ENCODE data around the gene FAM83F. TPM values are rescaled to one million over a fixed set of nuclear protein-coding genes. Genes with fewer than 3 reads are reported as not detected.

Gene FAM83F
- total RNA-seq, 4 donors from 2014 or later = 32.4 to 52.9 (median 41.2) TPM

- no peak for DNase-seq (ENCODE audit: low spot score in 2 of 2)
- no peak overlapping the region for H3K4me3 ChIP-seq (ENCODE audit: low read depth, poor library complexity, severe bottlenecking)
- 77 to 85% methylated on average over 2 of the region's 2 CpGs for WGBS, 2 donors
- TF ChIP-seq POLR2A (IDR thresholded peaks at IDR 0.05) (no peak), CTCF (IDR thresholded peaks at IDR 0.05) (no peak)
- intact Hi-C loops (cut with DNase I; ENCODE audit: low total_unique reads) = no loop called here
Observed at GRCh38 chr22:39966470-39966869, 28.3 kb upstream of the FAM83F start.

GRCh38 chr22:39967103-39967829 lies 27.5 kb upstream of the FAM83F start:
- WGBS, 2 donors = 76 to 79% methylated on average over 9 of the region's 9 CpGs
- TF ChIP-seq POLR2A (IDR thresholded peaks at IDR 0.05) (no peak), CTCF (IDR thresholded peaks at IDR 0.05) (no peak)
- no peak overlapping the region for H3K4me3 ChIP-seq (ENCODE audit: low read depth, poor library complexity, severe bottlenecking)
- no peak for DNase-seq (ENCODE audit: low spot score in 2 of 2)
- intact Hi-C loops (cut with DNase I; ENCODE audit: low total_unique reads) = no loop called here

DNA sequence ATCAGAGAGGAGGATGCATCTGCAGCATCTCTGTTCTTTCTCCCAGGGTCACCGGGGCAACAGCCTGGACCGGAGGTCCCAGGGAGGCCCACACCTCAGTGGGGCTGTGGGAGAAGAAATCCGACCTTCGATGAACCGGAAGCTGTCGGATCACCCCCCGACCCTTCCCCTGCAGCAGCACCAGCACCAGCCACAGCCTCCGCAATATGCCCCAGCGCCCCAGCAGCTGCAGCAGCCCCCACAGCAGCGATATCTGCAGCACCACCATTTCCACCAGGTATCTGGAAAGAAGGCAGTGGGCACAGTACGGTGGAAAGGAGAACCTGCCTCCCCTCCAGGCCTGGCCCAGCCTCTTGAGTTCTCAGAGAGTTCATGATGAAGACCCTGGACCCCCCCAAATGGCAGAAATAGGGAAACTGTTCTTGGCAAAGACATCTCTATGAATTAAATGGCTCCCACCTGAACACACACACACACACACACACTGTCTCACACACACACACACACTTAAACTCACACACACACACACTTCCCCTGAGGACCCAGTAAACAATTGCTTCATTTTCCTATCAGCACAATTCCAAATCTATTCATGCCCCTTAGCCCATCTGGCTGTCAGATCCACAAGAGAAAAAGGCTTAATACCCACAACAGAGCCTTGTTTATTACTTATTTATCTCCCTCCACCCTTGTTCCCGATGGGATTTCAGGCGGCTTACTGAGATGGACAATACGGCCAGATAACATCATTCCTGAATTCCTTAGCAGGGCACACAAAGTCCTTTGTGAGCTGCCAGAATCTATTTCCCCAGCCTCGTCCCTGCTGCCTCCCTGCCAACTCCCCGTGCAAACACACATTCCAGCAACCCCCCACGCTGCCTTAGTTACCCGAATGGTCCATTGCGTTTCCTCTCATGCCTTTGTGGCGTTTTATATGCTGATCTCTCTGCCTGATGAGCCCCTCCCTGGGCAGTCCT lies 26.5 kb upstream of the FAM83F start:
- DNase-seq (ENCODE audit: low spot score in 2 of 2) = no peak
- TF ChIP-seq CTCF (IDR thresholded peaks at IDR 0.05) = no peak
- no peak for TF ChIP-seq POLR2A (IDR thresholded peaks at IDR 0.05)
- intact Hi-C loops (cut with DNase I; ENCODE audit: low total_unique reads) = no loop called here
- H3K4me3 ChIP-seq (ENCODE audit: low read depth, poor library complexity, severe bottlenecking) = no peak overlapping the region
- WGBS, 2 donors = 66 to 71% methylated on average over 20 of the region's 20 CpGs

- intact Hi-C loops (cut with DNase I; ENCODE audit: low total_unique reads) = no loop called here
- 92 to 95% methylated on average over 10 of the region's 10 CpGs for WGBS, 2 donors
- no peak overlapping the region for H3K4me3 ChIP-seq (ENCODE audit: low read depth, poor library complexity, severe bottlenecking)
- DNase-seq (ENCODE audit: low spot score in 2 of 2) = no peak
- TF ChIP-seq POLR2A (IDR thresholded peaks at IDR 0.05) = no peak
- no peak for TF ChIP-seq CTCF (IDR thresholded peaks at IDR 0.05)
Observed at GRCh38 chr22:39970742-39971141, 24.0 kb upstream of the FAM83F start.

DNA sequence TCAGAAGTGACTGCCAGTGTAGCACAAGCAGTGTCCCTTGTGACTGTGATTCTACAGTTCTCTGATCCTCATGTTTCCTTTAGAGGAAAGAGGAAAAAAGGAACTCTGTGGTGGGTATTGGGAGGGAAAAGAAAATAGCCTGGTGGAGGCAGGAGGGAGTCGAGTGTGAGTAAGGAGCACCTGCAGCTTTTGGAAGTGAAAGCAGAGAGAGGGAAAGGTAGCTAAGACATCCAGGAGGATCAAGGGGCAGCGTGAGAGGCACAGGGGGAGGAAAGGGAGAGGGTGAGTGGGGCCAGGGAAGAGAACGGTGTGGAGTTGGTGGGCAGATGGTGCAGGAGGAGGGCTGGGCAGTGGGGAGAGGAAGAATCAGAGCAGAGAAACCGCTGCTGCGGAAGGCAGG lies 22.1 kb upstream of the FAM83F start:
- DNase-seq (ENCODE audit: low spot score in 2 of 2) = no peak
- no peak for TF ChIP-seq POLR2A (IDR thresholded peaks at IDR 0.05)
- no peak for TF ChIP-seq CTCF (IDR thresholded peaks at IDR 0.05)
- H3K4me3 ChIP-seq (ENCODE audit: low read depth, poor library complexity, severe bottlenecking) = no peak overlapping the region
- intact Hi-C loops (cut with DNase I; ENCODE audit: low total_unique reads) = no loop called here
- WGBS, 2 donors = 61 to 63% methylated on average over 5 of the region's 5 CpGs
